Astrocyte (in vitro differentiated cells and primary cell): Measurements from ENCODE around the gene C3orf52. TPM values are rescaled to one million over a fixed set of nuclear protein-coding genes. Genes with fewer than 3 reads are reported as not detected.

Source experiments
- DNase-seq: peaks from one replicate; pipeline ENCODE4 v3.0.0-alpha.2; 2010; ENCODE audit warnings: low read depth
- FAIRE-seq: peaks from 2 replicates; lab custom pipeline; 2011; peaks lifted over from hg19 to GRCh38; lab: Jason Lieb, UNC
- H2AFZ ChIP-seq: 2 replicates; pipeline ENCODE4 v1.6.0; 2012; ENCODE audit warnings: low read depth, low read length, inconsistent platforms
- H3K27ac ChIP-seq: 2 replicates; pipeline ENCODE4 v1.5.1; 2011; ENCODE audit warnings: low read depth, low read length, inconsistent platforms
- H3K27me3 ChIP-seq: 2 replicates; pipeline ENCODE4 v1.6.0; 2011; ENCODE audit warnings: low read length, inconsistent platforms; ENCODE audit not compliant: insufficient read depth
- H3K36me3 ChIP-seq: 2 replicates; pipeline ENCODE4 v1.5.1; 2011; ENCODE audit warnings: low read length, inconsistent platforms; ENCODE audit not compliant: insufficient read depth
- H3K4me1 ChIP-seq: 2 replicates; pipeline ENCODE4 v1.5.1; 2011; ENCODE audit warnings: low read length, inconsistent platforms; ENCODE audit not compliant: insufficient read depth
- H3K4me2 ChIP-seq: 2 replicates; pipeline ENCODE4 v1.6.0; 2012; ENCODE audit warnings: low read length, inconsistent platforms
- H3K4me3 ChIP-seq: 2 replicates; pipeline ENCODE4 v1.5.1; 2011; ENCODE audit warnings: low read depth, mild to moderate bottlenecking, low read length, inconsistent platforms; ENCODE audit not compliant: insufficient read depth
- H3K79me2 ChIP-seq: 2 replicates; pipeline ENCODE4 v1.6.0; 2012; ENCODE audit warnings: mild to moderate bottlenecking, low read length, inconsistent platforms; ENCODE audit not compliant: insufficient read depth
- H3K9ac ChIP-seq: 2 replicates; pipeline ENCODE4 v1.6.0; 2012; ENCODE audit warnings: mild to moderate bottlenecking, low read length, inconsistent platforms
- H3K9me3 ChIP-seq: 2 replicates; pipeline ENCODE4 v1.5.1; 2012; ENCODE audit warnings: low read depth, mild to moderate bottlenecking, low read length, inconsistent platforms; ENCODE audit not compliant: insufficient read depth
- H4K20me1 ChIP-seq: 2 replicates; pipeline ENCODE4 v1.6.0; 2012; ENCODE audit warnings: low read length, inconsistent platforms; ENCODE audit not compliant: insufficient read depth
- H3K27ac Mint-ChIP-seq: one replicate; pipeline ENCODE4 v1.8.0; 2021; ENCODE audit warnings: mild to moderate bottlenecking, mixed read lengths; ENCODE audit not compliant: unreplicated experiment
- H3K27me3 Mint-ChIP-seq: one replicate; pipeline ENCODE4 v1.8.0; 2021; ENCODE audit warnings: low read depth, mixed read lengths; ENCODE audit not compliant: unreplicated experiment
- H3K36me3 Mint-ChIP-seq: one replicate; pipeline ENCODE4 v1.8.0; 2021; ENCODE audit warnings: low read depth, mixed read lengths; ENCODE audit not compliant: unreplicated experiment
- H3K4me1 Mint-ChIP-seq: one replicate; pipeline ENCODE4 v1.8.0; 2021; ENCODE audit warnings: low read depth, mixed read lengths; ENCODE audit not compliant: unreplicated experiment
- H3K4me3 Mint-ChIP-seq: one replicate; pipeline ENCODE4 v1.8.0; 2021; ENCODE audit warnings: mild to moderate bottlenecking, moderate library complexity, mixed read lengths; ENCODE audit not compliant: unreplicated experiment
- H3K9me3 Mint-ChIP-seq: one replicate; pipeline ENCODE4 v1.8.0; 2021; ENCODE audit warnings: mild to moderate bottlenecking, mixed read lengths; ENCODE audit not compliant: unreplicated experiment
- EZH2 ChIP-seq: IDR thresholded peaks from 2 replicates; pipeline ENCODE4 v1.6.1; 2012; ENCODE audit warnings: mild to moderate bottlenecking, low read length, inconsistent platforms; ENCODE audit not compliant: insufficient read depth
- total RNA-seq: library from RNA; stranded (reverse); gene quantifications from 2 replicates; pipeline ENCODE4 v1.2.1, GENCODE V29; 2021
- TF ChIP-seq, protein P1 (sequence below): IDR thresholded peaks from 2 replicates; pipeline ENCODE4 v1.5.1; 2011; ENCODE audit warnings: low read depth, mild to moderate bottlenecking, inconsistent platforms, low read length, moderate library complexity; ENCODE audit not compliant: insufficient read depth

Gene C3orf52
- total RNA-seq, 1 donor from 2014 or later, result 21.9 TPM

DNA sequence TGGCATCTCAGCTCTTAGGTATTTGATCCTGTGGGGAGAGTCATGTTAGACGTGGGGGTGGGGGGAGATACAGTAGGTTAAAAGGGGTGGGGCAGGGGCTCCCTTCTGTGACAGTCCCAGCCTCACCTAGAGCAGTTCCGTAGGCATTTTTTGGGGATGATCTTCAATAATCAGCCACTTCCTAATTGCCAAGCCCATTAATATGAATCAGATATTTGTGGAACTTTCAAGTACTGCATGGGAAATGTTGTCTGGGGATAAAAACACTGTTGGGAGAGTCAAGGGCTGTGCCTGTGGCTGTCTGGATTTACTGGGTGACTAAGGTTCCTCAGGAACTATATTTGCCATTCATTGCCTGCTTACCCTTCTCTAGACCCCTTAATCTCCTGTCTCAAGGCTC is 9.5 kb downstream of the C3orf52 start:
- DNase-seq (no peak), FAIRE-seq (no peak)
- Mint-ChIP-seq H3K36me3 (peaks cover 13% of the 10 kb centered on the region), H3K9me3 (peaks cover 3% of the 10 kb centered on the region), H3K4me3 (peak overlapping the region; percentile 4), H3K27me3 (no peaks in the 10 kb centered on the region), H3K27ac (peak overlapping the region; percentile 95), H3K4me1 (peaks cover 58% of the 10 kb centered on the region)
- no peak overlapping the region for H3K4me3 ChIP-seq
- no peak overlapping the region for H3K9ac ChIP-seq
- H3K27me3 ChIP-seq, result no peaks in the 10 kb centered on the region
- no peak for TF ChIP-seq EZH2
- TF ChIP-seq, protein P1, sequence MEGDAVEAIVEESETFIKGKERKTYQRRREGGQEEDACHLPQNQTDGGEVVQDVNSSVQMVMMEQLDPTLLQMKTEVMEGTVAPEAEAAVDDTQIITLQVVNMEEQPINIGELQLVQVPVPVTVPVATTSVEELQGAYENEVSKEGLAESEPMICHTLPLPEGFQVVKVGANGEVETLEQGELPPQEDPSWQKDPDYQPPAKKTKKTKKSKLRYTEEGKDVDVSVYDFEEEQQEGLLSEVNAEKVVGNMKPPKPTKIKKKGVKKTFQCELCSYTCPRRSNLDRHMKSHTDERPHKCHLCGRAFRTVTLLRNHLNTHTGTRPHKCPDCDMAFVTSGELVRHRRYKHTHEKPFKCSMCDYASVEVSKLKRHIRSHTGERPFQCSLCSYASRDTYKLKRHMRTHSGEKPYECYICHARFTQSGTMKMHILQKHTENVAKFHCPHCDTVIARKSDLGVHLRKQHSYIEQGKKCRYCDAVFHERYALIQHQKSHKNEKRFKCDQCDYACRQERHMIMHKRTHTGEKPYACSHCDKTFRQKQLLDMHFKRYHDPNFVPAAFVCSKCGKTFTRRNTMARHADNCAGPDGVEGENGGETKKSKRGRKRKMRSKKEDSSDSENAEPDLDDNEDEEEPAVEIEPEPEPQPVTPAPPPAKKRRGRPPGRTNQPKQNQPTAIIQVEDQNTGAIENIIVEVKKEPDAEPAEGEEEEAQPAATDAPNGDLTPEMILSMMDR, result no peak
- H3K9me3 ChIP-seq, result no peaks in the 10 kb centered on the region
- H3K79me2 ChIP-seq, result peaks cover 81% of the 10 kb centered on the region
- no peak overlapping the region for H2AFZ ChIP-seq
- peaks cover 15% of the 10 kb centered on the region for H4K20me1 ChIP-seq
- peak overlapping the region; percentile 8 for H3K27ac ChIP-seq
- no peak overlapping the region for H3K4me2 ChIP-seq
- H3K36me3 ChIP-seq, result peaks cover 7% of the 10 kb centered on the region
- peaks cover 29% of the 10 kb centered on the region for H3K4me1 ChIP-seq

DNA sequence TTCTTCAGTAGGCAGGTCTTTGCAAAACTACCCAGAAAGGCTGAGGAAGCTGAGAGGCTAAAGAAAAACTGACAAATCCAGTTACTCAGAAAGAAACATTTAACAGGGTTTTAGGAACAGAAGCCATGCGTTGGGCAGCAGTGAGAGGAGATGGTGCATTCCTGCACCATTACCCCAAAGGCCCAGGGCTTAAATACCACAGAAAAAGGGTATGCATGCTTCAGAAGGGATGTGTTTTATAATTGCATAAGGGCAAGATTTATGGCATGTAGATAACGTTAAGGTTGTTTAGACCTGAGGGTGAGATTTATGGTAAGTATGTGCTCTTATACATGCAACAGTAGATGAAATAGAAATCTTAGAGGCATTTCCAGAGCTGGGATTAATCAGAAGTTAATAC is 10.0 kb downstream of the C3orf52 start:
- Mint-ChIP-seq H3K4me3 (no peak overlapping the region), H3K27ac (peak overlapping the region; percentile 95), H3K36me3 (peaks cover 13% of the 10 kb centered on the region), H3K27me3 (no peaks in the 10 kb centered on the region), H3K4me1 (peaks cover 55% of the 10 kb centered on the region), H3K9me3 (peaks cover 3% of the 10 kb centered on the region)
- H3K79me2 ChIP-seq, result peaks cover 81% of the 10 kb centered on the region
- peaks cover 10% of the 10 kb centered on the region for H4K20me1 ChIP-seq
- FAIRE-seq (no peak), DNase-seq (no peak)
- H3K9ac ChIP-seq, result no peak overlapping the region
- no peak overlapping the region for H2AFZ ChIP-seq
- H3K9me3 ChIP-seq, result no peaks in the 10 kb centered on the region
- no peak overlapping the region for H3K4me2 ChIP-seq
- no peak overlapping the region for H3K4me3 ChIP-seq
- no peaks in the 10 kb centered on the region for H3K27me3 ChIP-seq
- H3K27ac ChIP-seq, result peak overlapping the region; percentile 66
- peaks cover 31% of the 10 kb centered on the region for H3K4me1 ChIP-seq
- no peak for TF ChIP-seq EZH2
- TF ChIP-seq, protein P1, result no peak
- H3K36me3 ChIP-seq, result peaks cover 7% of the 10 kb centered on the region

DNA sequence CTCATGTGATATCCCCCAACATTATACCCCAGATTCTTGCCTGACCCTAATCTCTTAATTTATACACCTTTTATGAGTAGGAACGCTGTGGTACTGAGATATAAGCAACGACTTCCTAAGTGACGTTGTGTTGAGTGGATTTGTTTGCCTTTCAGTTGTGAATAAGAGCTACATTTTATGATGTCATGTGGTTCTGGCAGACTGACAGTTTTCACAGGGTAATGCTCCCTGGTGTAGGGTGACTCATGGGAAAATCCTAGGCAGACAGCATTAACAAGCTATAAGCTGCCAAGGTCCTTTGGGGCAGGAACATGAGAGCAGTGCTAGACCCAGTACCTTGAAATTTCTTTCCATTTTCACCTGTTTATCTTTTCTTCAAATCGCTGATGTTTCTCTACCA is 11.2 kb downstream of the C3orf52 start:
- DNase-seq (peak; percentile 99), FAIRE-seq (peak; percentile 100)
- peak overlapping the region; percentile 81 for H3K27ac ChIP-seq
- peaks cover 37% of the 10 kb centered on the region for H3K4me1 ChIP-seq
- Mint-ChIP-seq H3K27ac (peak overlapping the region; percentile 95), H3K9me3 (peaks cover 3% of the 10 kb centered on the region), H3K36me3 (peaks cover 13% of the 10 kb centered on the region), H3K27me3 (no peaks in the 10 kb centered on the region), H3K4me1 (peaks cover 63% of the 10 kb centered on the region), H3K4me3 (peak overlapping the region; percentile 23)
- H4K20me1 ChIP-seq, result peaks cover 7% of the 10 kb centered on the region
- H3K36me3 ChIP-seq, result peaks cover 7% of the 10 kb centered on the region
- no peaks in the 10 kb centered on the region for H3K27me3 ChIP-seq
- no peaks in the 10 kb centered on the region for H3K9me3 ChIP-seq
- no peak overlapping the region for H2AFZ ChIP-seq
- TF ChIP-seq, protein P1, result no peak
- TF ChIP-seq EZH2, result no peak
- no peak overlapping the region for H3K4me3 ChIP-seq
- peak overlapping the region; percentile 60 for H3K9ac ChIP-seq
- H3K4me2 ChIP-seq, result peak overlapping the region; percentile 45
- peaks cover 75% of the 10 kb centered on the region for H3K79me2 ChIP-seq
